Naive thymus-derived CD4-positive, alpha-beta T cell (primary cell): ENCODE results near the gene TRABD2B. TPM values are rescaled to one million over a fixed set of nuclear protein-coding genes. Genes with fewer than 3 reads are reported as not detected.

Source experiments
- ATAC-seq: fragments of 150-1000 bp; cut with Tn5 transposase; 2 replicates; pipeline ENCODE4 v1.10.0; 2021; ENCODE audit warnings: mild to moderate bottlenecking, moderate library complexity
- CTCF ChIA-PET: fragments of 350-600 bp; sonication (Branson Sonifier 250); formaldehyde crosslinking; loops from one replicate; lab custom pipeline; 2021; ENCODE audit warnings: antibody characterized with exemption; lab: Charles Lee
- POLR2A ChIA-PET: fragments of 350-600 bp; sonication (Branson Sonifier 250); formaldehyde crosslinking; loops from one replicate; lab custom pipeline; 2021; ENCODE audit warnings: antibody characterized with exemption, inconsistent platforms; lab: Charles Lee
- DNase-seq, 9 donors: peaks; one replicate each; pipeline versions ENCODE4 v3.0.0 to v3.0.0-alpha.2; 2020 to 2022; ENCODE audit warnings: mixed read lengths in 1 of 9
- H3K27ac ChIP-seq: one replicate; pipeline ENCODE4 v1.7.0; 2013; ENCODE audit warnings: mild to moderate bottlenecking, low read depth, low read length, moderate library complexity
- H3K27me3 ChIP-seq, 2 donors: one replicate each; pipeline ENCODE4 v1.7.0; 2013; ENCODE audit warnings: low read length in 2 of 2, mild to moderate bottlenecking in 2 of 2, moderate library complexity in 2 of 2; ENCODE audit not compliant: control insufficient read depth in 2 of 2, insufficient read depth in 2 of 2
- H3K36me3 ChIP-seq, 3 experiments: 1 replicate in 2 of 3; 2 replicates in 1 of 3; pipeline ENCODE4 v1.7.0; 2013; ENCODE audit warnings: low read length in 3 of 3, mild to moderate bottlenecking in 3 of 3, moderate library complexity in 1 of 3; ENCODE audit not compliant: insufficient read depth in 3 of 3, control insufficient read depth in 2 of 3
- H3K4me1 ChIP-seq, 2 donors: one replicate each; pipeline ENCODE4 v1.7.0; 2013; ENCODE audit warnings: low read length in 2 of 2, mild to moderate bottlenecking in 2 of 2, moderate library complexity in 1 of 2; ENCODE audit not compliant: control insufficient read depth in 2 of 2, insufficient read depth in 2 of 2
- H3K4me3 ChIP-seq: 2 replicates; pipeline ENCODE4 v1.7.0; 2013; ENCODE audit warnings: mild to moderate bottlenecking, low read length
- H3K9me3 ChIP-seq, 3 experiments: 1 replicate in 2 of 3; 2 replicates in 1 of 3; pipeline ENCODE4 v1.7.0; 2013; ENCODE audit warnings: low read length in 3 of 3; ENCODE audit not compliant: control insufficient read depth in 2 of 3
- H3K27ac Mint-ChIP-seq, 9 donors: one replicate each; pipeline ENCODE4 v1.8.0; 2020 to 2022; ENCODE audit warnings: mixed read lengths in 9 of 9, mild to moderate bottlenecking in 8 of 9, moderate library complexity in 5 of 9, inconsistent platforms in 2 of 9
- H3K27me3 Mint-ChIP-seq, 5 donors: one replicate each; pipeline ENCODE4 v1.8.0; 2021 to 2022; ENCODE audit warnings: mixed read lengths in 5 of 5, mild to moderate bottlenecking in 1 of 5
- H3K36me3 Mint-ChIP-seq, 5 donors: one replicate each; pipeline ENCODE4 v1.8.0; 2020 to 2022; ENCODE audit warnings: mixed read lengths in 5 of 5, mild to moderate bottlenecking in 3 of 5, inconsistent platforms in 1 of 5
- H3K4me1 Mint-ChIP-seq, 7 donors: one replicate each; pipeline ENCODE4 v1.8.0; 2020 to 2022; ENCODE audit warnings: mixed read lengths in 7 of 7, mild to moderate bottlenecking in 3 of 7, inconsistent platforms in 1 of 7
- H3K4me3 Mint-ChIP-seq, 10 donors: one replicate each; pipeline ENCODE4 v1.8.0; 2020 to 2022; ENCODE audit warnings: mild to moderate bottlenecking in 10 of 10, mixed read lengths in 10 of 10, moderate library complexity in 6 of 10, inconsistent platforms in 2 of 10
- H3K9me3 Mint-ChIP-seq, 11 donors: one replicate each; pipeline ENCODE4 v1.8.0; 2020 to 2022; ENCODE audit warnings: mixed read lengths in 11 of 11, mild to moderate bottlenecking in 4 of 11, inconsistent platforms in 1 of 11, moderate library complexity in 1 of 11
- intact Hi-C, 2 donors: fragments of 100-400 bp; cut with micrococcal nuclease; formaldehyde crosslinking; loops; one replicate each; pipeline ENCODE4 v1.15.1; 2023
- polyA plus RNA-seq, 2 donors: library from polyadenylated mRNA; unstranded; fragments of 300-500 nt; fragmentation: Illumina TruSeq; gene quantifications; one replicate each; pipeline ENCODE4 v1.2.3, GENCODE V29; 2021
- total RNA-seq, 6 experiments: library from RNA in 5 of 6; stranded (reverse) in 5 of 6; gene quantifications; 1 replicate in 5 of 6; 2 replicates in 1 of 6; pipeline ENCODE4 v1.2.3 and lab custom pipeline; 2021 to 2026

Gene TRABD2B
- total and polyA plus RNA-seq, 7 experiments from 2014 or later: not detected

- H3K36me3 ChIP-seq: no peaks in the 10 kb centered on the region
- Mint-ChIP-seq H3K9me3 (peaks cover 0 to 3% (median 0%) of the 10 kb centered on the region in 11 donors), H3K27me3 (peaks cover 6 to 22% (median 8%) of the 10 kb centered on the region in 5 donors), H3K36me3 (no peaks in the 10 kb centered on the region), H3K27ac (no peak overlapping the region), H3K4me3 (no peak overlapping the region), H3K4me1 (no peaks in the 10 kb centered on the region)
- intact Hi-C loops: no loop called here
- ChIA-PET CTCF (no interaction called here), POLR2A (no interaction called here)
- no peak for DNase-seq
- ATAC-seq: no peak
- H3K4me1 ChIP-seq: no peaks in the 10 kb centered on the region
- H3K27me3 ChIP-seq: no peaks in the 10 kb centered on the region
- no peak overlapping the region for H3K27ac ChIP-seq
- H3K9me3 ChIP-seq: no peaks in the 10 kb centered on the region
- H3K4me3 ChIP-seq: no peak overlapping the region
Observed at GRCh38 chr1:47918257-47918867, 78.8 kb downstream of the TRABD2B start.

GRCh38 chr1:47917687-47918086 is 79.5 kb downstream of the TRABD2B start:
- intact Hi-C loops: no loop called here
- H3K4me3 ChIP-seq: no peak overlapping the region
- ATAC-seq (no peak), DNase-seq (no peak)
- Mint-ChIP-seq H3K27ac (no peak overlapping the region), H3K4me3 (no peak overlapping the region), H3K27me3 (peaks cover 2 to 22% (median 9%) of the 10 kb centered on the region in 5 donors), H3K36me3 (no peaks in the 10 kb centered on the region), H3K9me3 (peaks cover 0 to 3% (median 0%) of the 10 kb centered on the region in 11 donors), H3K4me1 (no peaks in the 10 kb centered on the region)
- H3K27me3 ChIP-seq: no peaks in the 10 kb centered on the region
- ChIA-PET POLR2A (no interaction called here), CTCF (interaction anchor here (0.6 kb wide), 1 partner anchor 760 kb away, joined by 5 read pairs; no protein-coding TSS in a partner anchor)
- H3K4me1 ChIP-seq: no peaks in the 10 kb centered on the region
- no peak overlapping the region for H3K27ac ChIP-seq
- H3K9me3 ChIP-seq: no peaks in the 10 kb centered on the region
- no peaks in the 10 kb centered on the region for H3K36me3 ChIP-seq

- POLR2A ChIA-PET: no interaction called here
- no peak overlapping the region for H3K4me3 Mint-ChIP-seq
- H3K27ac ChIP-seq: no peak overlapping the region
- H3K27ac Mint-ChIP-seq: no peak overlapping the region
- H3K9me3 Mint-ChIP-seq: peaks cover 0 to 3% (median 0%) of the 10 kb centered on the region in 11 donors
- intact Hi-C loops: no loop called here
- H3K4me1 ChIP-seq: no peaks in the 10 kb centered on the region
- no peaks in the 10 kb centered on the region for H3K36me3 ChIP-seq
- no peak for ATAC-seq
- H3K4me1 Mint-ChIP-seq: no peaks in the 10 kb centered on the region
- peaks cover 0 to 26% (median 7%) of the 10 kb centered on the region in 5 donors for H3K27me3 Mint-ChIP-seq
- CTCF ChIA-PET: no interaction called here
- DNase-seq: no peak
- no peak overlapping the region for H3K4me3 ChIP-seq
- no peaks in the 10 kb centered on the region for H3K9me3 ChIP-seq
- no peaks in the 10 kb centered on the region for H3K27me3 ChIP-seq
- no peaks in the 10 kb centered on the region for H3K36me3 Mint-ChIP-seq
Observed at GRCh38 chr1:47915677-47916353, 81.4 kb downstream of the TRABD2B start.

GRCh38 chr1:47914952-47915676 is 82.1 kb downstream of the TRABD2B start:
- ATAC-seq (no peak), DNase-seq (no peak)
- H3K9me3 ChIP-seq: no peaks in the 10 kb centered on the region
- Mint-ChIP-seq H3K36me3 (no peaks in the 10 kb centered on the region), H3K27me3 (peaks cover 0 to 26% (median 6%) of the 10 kb centered on the region in 5 donors), H3K4me3 (no peak overlapping the region), H3K4me1 (no peaks in the 10 kb centered on the region), H3K27ac (no peak overlapping the region), H3K9me3 (peaks cover 0 to 3% (median 0%) of the 10 kb centered on the region in 11 donors)
- intact Hi-C loops: no loop called here
- H3K27me3 ChIP-seq: no peaks in the 10 kb centered on the region
- H3K36me3 ChIP-seq: no peaks in the 10 kb centered on the region
- H3K4me3 ChIP-seq: no peak overlapping the region
- CTCF ChIA-PET: no interaction called here
- no peaks in the 10 kb centered on the region for H3K4me1 ChIP-seq
- POLR2A ChIA-PET: no interaction called here
- H3K27ac ChIP-seq: no peak overlapping the region

- intact Hi-C loops: no loop called here
- Mint-ChIP-seq H3K9me3 (peaks cover 0 to 3% (median 0%) of the 10 kb centered on the region in 11 donors), H3K36me3 (no peaks in the 10 kb centered on the region), H3K27ac (no peak overlapping the region), H3K4me3 (no peak overlapping the region), H3K27me3 (peaks cover 0 to 26% (median 9%) of the 10 kb centered on the region in 5 donors), H3K4me1 (no peaks in the 10 kb centered on the region)
- Histone ChIP-seq H3K27ac (no peak overlapping the region), H3K4me1 (no peaks in the 10 kb centered on the region), H3K4me3 (no peak overlapping the region), H3K36me3 (no peaks in the 10 kb centered on the region), H3K27me3 (no peaks in the 10 kb centered on the region), H3K9me3 (no peaks in the 10 kb centered on the region)
- ChIA-PET CTCF (no interaction called here), POLR2A (no interaction called here)
- ATAC-seq: no peak
- DNase-seq: no peak
Observed at GRCh38 chr1:47914218-47914938, 82.8 kb downstream of the TRABD2B start.

GRCh38 chr1:47913225-47913823 is 83.9 kb downstream of the TRABD2B start:
- Mint-ChIP-seq H3K36me3 (no peaks in the 10 kb centered on the region), H3K9me3 (peaks cover 0 to 3% (median 0%) of the 10 kb centered on the region in 11 donors), H3K4me1 (no peaks in the 10 kb centered on the region), H3K4me3 (no peak overlapping the region), H3K27me3 (peaks cover 2 to 36% (median 11%) of the 10 kb centered on the region in 5 donors), H3K27ac (no peak overlapping the region)
- Histone ChIP-seq H3K27ac (no peak overlapping the region), H3K4me3 (no peak overlapping the region), H3K36me3 (no peaks in the 10 kb centered on the region), H3K4me1 (no peaks in the 10 kb centered on the region), H3K9me3 (no peaks in the 10 kb centered on the region), H3K27me3 (no peaks in the 10 kb centered on the region)
- intact Hi-C loops: no loop called here
- DNase-seq: no peak
- POLR2A ChIA-PET: interaction anchor here (0.6 kb wide), 1 partner anchor 161 kb away, joined by 4 read pairs; no protein-coding TSS in a partner anchor
- no peak for ATAC-seq
- CTCF ChIA-PET: no interaction called here
